Loucy (cell line): ENCODE data around the gene IL3RA.
"Not testable (repeated sequence)": the region's sequence is repeated elsewhere in the genome, so short reads cannot be mapped to it uniquely, and the experiment has no call there.

Experiments
- CTCF ChIP-seq: fragments of 200-600 bp; sonication (generic); conservative IDR thresholded peaks from 2 replicates; pipeline ENCODE4 v1.5.1; 2014; ENCODE audit warnings: mild to moderate bottlenecking, antibody characterized with exemption, low read length
- EZH2phosphoT487 ChIP-seq: fragments of 200-600 bp; IDR thresholded peaks from 2 replicates; pipeline ENCODE4 v1.6.1; 2018; ENCODE audit warnings: antibody characterized with exemption, mild to moderate bottlenecking, moderate library complexity, borderline replicate concordance

GRCh38 chrX:1332433-1332832 lies 4.2 kb upstream of the IL3RA start:
- TF ChIP-seq CTCF, EZH2phosphoT487: not testable (repeated sequence)
